ENCODE measurements around the gene ALOX12.

DNA sequence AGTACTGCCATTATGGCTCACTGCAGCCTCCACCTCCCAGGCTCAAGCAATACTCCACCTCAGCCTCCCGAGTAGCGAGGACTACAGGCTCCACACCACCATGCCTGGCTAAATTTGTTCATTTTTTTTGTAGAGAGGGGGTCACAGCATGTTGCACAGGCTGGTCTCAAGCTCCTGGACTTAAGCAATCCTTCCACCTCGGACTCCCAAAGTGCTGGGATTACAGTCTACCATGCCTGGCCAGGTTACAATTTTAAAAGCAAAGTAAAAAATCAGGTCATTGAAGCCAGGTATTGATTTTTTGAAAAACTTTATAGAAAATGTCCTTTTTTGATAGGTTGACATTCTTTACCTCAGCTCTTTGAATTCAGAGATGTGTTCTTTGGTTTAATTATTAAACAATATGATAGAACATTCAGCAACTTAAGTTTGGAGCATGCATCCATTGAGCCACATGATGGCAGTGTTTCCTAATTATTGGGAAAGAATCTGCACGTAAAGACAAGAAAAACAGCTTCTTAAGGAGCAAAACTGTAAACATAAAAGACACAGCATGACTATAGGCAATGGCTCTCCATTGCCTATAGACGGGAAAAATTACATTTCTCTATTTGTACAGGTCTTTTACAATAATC lies 49.8 kb downstream of the ALOX12 start:
- TF ChIP-seq POLR2A (IDR thresholded peaks at IDR 0.05; ENCODE audit: low read length) (no peak), GATA1 (IDR thresholded peaks at IDR 0.05; ENCODE audit: low read depth, low read length) (no peak)

Measured in erythroblast (primary cell).